GM13977 (cell line): ENCODE data around the gene GOT1.

Experiments used
- DNase-seq: peaks from one replicate; pipeline ENCODE4 v3.0.0; 2012; ENCODE audit warnings: low spot score
- in situ Hi-C: fragments of 300-500 bp; cut with MboI; formaldehyde crosslinking; loops from one replicate; pipeline ENCODE4 v1.12.0; 2022; ENCODE audit warnings: low sequenced_read_pairs, low pct_unique_long_range_greater_than_20kb, mixed read lengths, inconsistent platforms; ENCODE audit not compliant: unreplicated experiment
- TF ChIP-seq, protein P1 (sequence below): IDR thresholded peaks from 2 replicates; pipeline ENCODE4 v1.5.1; 2012; ENCODE audit warnings: mild to moderate bottlenecking, control low read depth; ENCODE audit not compliant: insufficient read depth; ENCODE audit errors: extremely low read depth, missing control alignments

Gene GOT1

GRCh38 chr10:99459217-99459616 lies 28.8 kb upstream of the GOT1 start:
- DNase-seq = no peak
- in situ Hi-C loops = no loop called here
- TF ChIP-seq, protein P1, sequence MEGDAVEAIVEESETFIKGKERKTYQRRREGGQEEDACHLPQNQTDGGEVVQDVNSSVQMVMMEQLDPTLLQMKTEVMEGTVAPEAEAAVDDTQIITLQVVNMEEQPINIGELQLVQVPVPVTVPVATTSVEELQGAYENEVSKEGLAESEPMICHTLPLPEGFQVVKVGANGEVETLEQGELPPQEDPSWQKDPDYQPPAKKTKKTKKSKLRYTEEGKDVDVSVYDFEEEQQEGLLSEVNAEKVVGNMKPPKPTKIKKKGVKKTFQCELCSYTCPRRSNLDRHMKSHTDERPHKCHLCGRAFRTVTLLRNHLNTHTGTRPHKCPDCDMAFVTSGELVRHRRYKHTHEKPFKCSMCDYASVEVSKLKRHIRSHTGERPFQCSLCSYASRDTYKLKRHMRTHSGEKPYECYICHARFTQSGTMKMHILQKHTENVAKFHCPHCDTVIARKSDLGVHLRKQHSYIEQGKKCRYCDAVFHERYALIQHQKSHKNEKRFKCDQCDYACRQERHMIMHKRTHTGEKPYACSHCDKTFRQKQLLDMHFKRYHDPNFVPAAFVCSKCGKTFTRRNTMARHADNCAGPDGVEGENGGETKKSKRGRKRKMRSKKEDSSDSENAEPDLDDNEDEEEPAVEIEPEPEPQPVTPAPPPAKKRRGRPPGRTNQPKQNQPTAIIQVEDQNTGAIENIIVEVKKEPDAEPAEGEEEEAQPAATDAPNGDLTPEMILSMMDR = no peak

DNA sequence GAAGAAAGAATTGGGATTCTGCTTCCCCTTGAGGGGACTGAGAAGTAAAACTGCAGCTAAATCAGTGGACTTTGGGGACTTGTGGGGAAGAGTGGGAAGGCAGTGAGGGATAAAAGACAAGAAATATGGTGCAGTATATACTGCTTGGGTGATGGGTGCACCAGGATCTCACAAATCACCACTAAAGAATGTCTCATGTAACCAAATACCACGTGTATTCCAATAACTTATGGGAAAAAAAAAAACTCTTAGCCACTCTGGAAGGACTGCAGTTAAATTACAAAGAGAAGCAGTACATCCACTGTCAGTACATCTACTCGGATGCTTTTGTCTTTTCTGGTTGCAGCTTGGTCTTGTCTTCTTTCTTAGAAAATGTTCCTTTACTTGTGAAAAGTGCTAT lies 27.4 kb upstream of the GOT1 start:
- in situ Hi-C loops = no loop called here
- TF ChIP-seq, protein P1 = no peak
- no peak for DNase-seq

GRCh38 chr10:99456931-99457288 lies 26.5 kb upstream of the GOT1 start:
- in situ Hi-C loops = no loop called here
- TF ChIP-seq, protein P1 = no peak
- no peak for DNase-seq

- in situ Hi-C loops = no loop called here
- DNase-seq = no peak
- TF ChIP-seq, protein P1 = no peak
Observed at GRCh38 chr10:99456207-99456930, 25.9 kb upstream of the GOT1 start.

DNA sequence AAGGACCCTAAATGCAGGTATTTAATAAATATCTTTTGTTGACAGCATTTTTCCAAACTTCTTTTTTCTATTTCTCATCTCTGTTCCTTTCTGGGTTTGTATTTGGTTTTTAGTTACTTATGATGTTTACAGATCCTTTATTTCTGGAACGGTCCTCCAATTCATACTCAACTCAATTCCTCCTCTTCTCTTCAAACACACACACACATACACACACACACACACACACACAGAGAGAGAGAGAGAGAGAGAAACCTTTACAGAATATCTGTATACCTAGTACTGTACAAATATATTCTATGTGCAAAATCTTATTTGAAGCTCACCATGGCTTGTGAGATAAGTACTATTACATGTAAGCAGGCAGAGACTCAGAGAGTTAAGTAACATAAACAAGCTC lies 21.6 kb upstream of the GOT1 start:
- in situ Hi-C loops = no loop called here
- TF ChIP-seq, protein P1 = no peak
- no peak for DNase-seq

DNA sequence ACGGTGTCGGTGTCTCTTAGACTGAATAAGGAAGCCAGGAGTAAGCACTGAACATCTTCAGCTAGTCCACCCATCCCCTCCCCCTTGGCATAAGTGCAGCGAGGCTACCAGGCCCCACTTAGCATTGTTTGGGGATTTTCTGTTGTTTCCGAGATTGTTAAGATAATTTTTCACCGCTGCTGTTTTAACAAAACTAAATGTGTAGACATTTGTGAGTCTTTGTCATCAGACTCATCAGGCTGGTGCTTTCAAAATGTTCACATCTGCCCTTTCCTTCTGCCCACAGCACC lies 21.0 kb upstream of the GOT1 start:
- in situ Hi-C loops = no loop called here
- no peak for DNase-seq
- TF ChIP-seq, protein P1 = no peak
